ENCODE measurements around the gene ASIC2. TPM values are rescaled to one million over a fixed set of nuclear protein-coding genes. Genes with fewer than 3 reads are reported as not detected.

The ASIC2 gene
- total RNA-seq, 5 donors from 2014 or later (not counting 1 experiment from before 2014, with no cell fraction given): not detected

GRCh38 chr17:33164169-33164881 is 128.8 kb downstream of the ASIC2 start:
- POLR2A ChIA-PET: no interaction called here
- no peak for ATAC-seq (replicated peaks in 1 of 4)
- no peak overlapping the region for H3K4me3 ChIP-seq (ENCODE audit: control insufficient read depth in 1 of 2, extremely low read depth in 1 of 2, low read length in 1 of 2)
- Mint-ChIP-seq H3K4me3 (no peak overlapping the region), H3K9me3 (no peaks in the 10 kb centered on the region), H3K27ac (no peak overlapping the region), H3K36me3 (no peaks in the 10 kb centered on the region), H3K4me1 (no peaks in the 10 kb centered on the region), H3K27me3 (peaks cover 28 to 33% of the 10 kb centered on the region in 2 donors)
- peaks cover 0 to 28% of the 10 kb centered on the region in 2 experiments for H3K27me3 ChIP-seq (replicated peaks in 1 of 2; ENCODE audit: control insufficient read depth in 2 of 2, extremely low read depth in 1 of 2, insufficient read depth in 2 of 2, low read length in 1 of 2)
- no peak for DNase-seq
- H3K4me1 ChIP-seq (ENCODE audit: control insufficient read depth in 1 of 2, extremely low read depth in 1 of 2, insufficient read depth in 2 of 2, low read length in 2 of 2): no peaks in the 10 kb centered on the region
- no peaks in the 10 kb centered on the region for H3K9me3 ChIP-seq
- WGBS (ENCODE audit: insufficient coverage): 79% methylated on average over 7 of the region's 8 CpGs
- CTCF ChIA-PET: no interaction called here
- H3K36me3 ChIP-seq (ENCODE audit: control insufficient read depth in 2 of 2, extremely low read depth in 1 of 2, insufficient read depth in 1 of 2, low read length in 1 of 2): no peaks in the 10 kb centered on the region
- no peak overlapping the region for H3K27ac ChIP-seq (ENCODE audit: low read length)

GRCh38 chr17:33163533-33164168 is 129.4 kb downstream of the ASIC2 start:
- POLR2A ChIA-PET: no interaction called here
- Histone ChIP-seq H3K27me3 (replicated peaks in 1 of 2; ENCODE audit: control insufficient read depth in 2 of 2, extremely low read depth in 1 of 2, insufficient read depth in 2 of 2, low read length in 1 of 2) (peaks cover 0 to 25% of the 10 kb centered on the region in 2 experiments), H3K4me3 (ENCODE audit: control insufficient read depth in 1 of 2, extremely low read depth in 1 of 2, low read length in 1 of 2) (no peak overlapping the region), H3K36me3 (ENCODE audit: control insufficient read depth in 2 of 2, extremely low read depth in 1 of 2, insufficient read depth in 1 of 2, low read length in 1 of 2) (no peaks in the 10 kb centered on the region), H3K27ac (ENCODE audit: low read length) (no peak overlapping the region), H3K4me1 (ENCODE audit: control insufficient read depth in 1 of 2, extremely low read depth in 1 of 2, insufficient read depth in 2 of 2, low read length in 2 of 2) (no peaks in the 10 kb centered on the region), H3K9me3 (no peaks in the 10 kb centered on the region)
- H3K27ac Mint-ChIP-seq: no peak overlapping the region
- no peak overlapping the region for H3K4me3 Mint-ChIP-seq
- no peaks in the 10 kb centered on the region for H3K9me3 Mint-ChIP-seq
- DNase-seq: no peak
- no peaks in the 10 kb centered on the region for H3K36me3 Mint-ChIP-seq
- 90% methylated on average over 6 of the region's 10 CpGs for WGBS (ENCODE audit: insufficient coverage)
- no peaks in the 10 kb centered on the region for H3K4me1 Mint-ChIP-seq
- CTCF ChIA-PET: no interaction called here
- H3K27me3 Mint-ChIP-seq: peaks cover 27 to 33% of the 10 kb centered on the region in 2 donors
- no peak for ATAC-seq (replicated peaks in 1 of 4)

DNA sequence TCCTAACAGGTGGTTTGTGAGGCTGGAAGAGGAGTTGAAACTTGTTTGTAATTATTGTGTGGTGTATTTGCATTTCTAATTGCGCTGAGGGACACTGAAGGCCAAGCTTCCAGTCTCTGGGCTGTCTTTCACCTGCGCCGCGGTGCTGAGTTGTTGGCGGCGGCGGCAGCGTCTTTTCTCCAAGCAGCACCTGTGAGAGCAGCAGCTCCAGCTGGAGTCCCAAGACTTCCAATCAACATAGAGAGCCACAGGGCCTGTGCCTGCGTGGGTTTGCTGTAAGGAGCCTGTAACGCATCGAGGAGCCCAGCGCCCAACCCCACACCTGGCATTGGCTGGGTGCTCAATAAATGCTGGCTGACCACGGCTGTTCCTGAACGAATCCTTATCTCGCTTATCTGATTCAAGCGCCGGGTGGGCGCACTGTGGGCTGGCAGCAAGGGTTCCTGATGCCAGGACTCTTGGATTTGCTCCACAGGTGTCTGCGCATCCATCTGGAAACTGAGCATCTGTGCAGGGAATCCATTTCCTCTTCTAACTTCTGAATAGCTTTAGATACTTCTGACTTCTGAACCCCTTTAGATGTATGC is 138.1 kb downstream of the ASIC2 start:
- Mint-ChIP-seq H3K4me3 (no peak overlapping the region), H3K27ac (no peak overlapping the region), H3K27me3 (peaks cover 18 to 20% of the 10 kb centered on the region in 2 donors), H3K9me3 (peaks cover 0 to 5% (median 0%) of the 10 kb centered on the region in 3 donors), H3K36me3 (no peaks in the 10 kb centered on the region), H3K4me1 (no peaks in the 10 kb centered on the region)
- DNase-seq: no peak
- no peaks in the 10 kb centered on the region for H3K4me1 ChIP-seq (ENCODE audit: control insufficient read depth in 1 of 2, extremely low read depth in 1 of 2, insufficient read depth in 2 of 2, low read length in 2 of 2)
- no peak for ATAC-seq (replicated peaks in 1 of 4)
- 67% methylated on average over 19 of the region's 19 CpGs for WGBS (ENCODE audit: insufficient coverage)
- H3K4me3 ChIP-seq (ENCODE audit: control insufficient read depth in 1 of 2, extremely low read depth in 1 of 2, low read length in 1 of 2): no peak overlapping the region
- CTCF ChIA-PET: no interaction called here
- no peaks in the 10 kb centered on the region for H3K36me3 ChIP-seq (ENCODE audit: control insufficient read depth in 2 of 2, extremely low read depth in 1 of 2, insufficient read depth in 1 of 2, low read length in 1 of 2)
- no peaks in the 10 kb centered on the region for H3K9me3 ChIP-seq
- POLR2A ChIA-PET: no interaction called here
- peaks cover 0 to 9% of the 10 kb centered on the region in 2 experiments for H3K27me3 ChIP-seq (replicated peaks in 1 of 2; ENCODE audit: control insufficient read depth in 2 of 2, extremely low read depth in 1 of 2, insufficient read depth in 2 of 2, low read length in 1 of 2)
- no peak overlapping the region for H3K27ac ChIP-seq (ENCODE audit: low read length)

DNA sequence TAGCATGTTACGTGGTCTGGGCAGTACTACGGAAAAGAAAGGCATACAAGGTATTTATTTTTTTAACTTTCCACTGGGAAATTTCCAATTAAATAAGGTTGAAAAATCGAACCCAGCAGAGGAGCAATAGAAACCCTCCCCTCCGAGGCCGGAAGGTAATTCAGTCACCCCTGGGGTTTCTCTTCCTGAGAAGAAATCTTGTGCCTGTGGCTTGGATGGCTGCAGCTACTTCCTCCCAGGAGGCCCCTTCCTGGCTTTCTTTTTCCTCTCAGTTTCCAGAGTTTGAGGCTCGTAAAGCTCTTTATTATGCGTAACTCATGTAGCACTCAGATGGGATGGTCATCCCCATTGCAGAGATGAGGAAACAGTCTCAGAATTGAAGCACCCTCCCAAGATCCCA is 140.3 kb downstream of the ASIC2 start:
- Histone ChIP-seq H3K4me1 (ENCODE audit: control insufficient read depth in 1 of 2, extremely low read depth in 1 of 2, insufficient read depth in 2 of 2, low read length in 2 of 2) (no peaks in the 10 kb centered on the region), H3K9me3 (no peaks in the 10 kb centered on the region), H3K4me3 (ENCODE audit: control insufficient read depth in 1 of 2, extremely low read depth in 1 of 2, low read length in 1 of 2) (no peak overlapping the region), H3K27ac (ENCODE audit: low read length) (no peak overlapping the region), H3K36me3 (ENCODE audit: control insufficient read depth in 2 of 2, extremely low read depth in 1 of 2, insufficient read depth in 1 of 2, low read length in 1 of 2) (no peaks in the 10 kb centered on the region), H3K27me3 (replicated peaks in 1 of 2; ENCODE audit: control insufficient read depth in 2 of 2, extremely low read depth in 1 of 2, insufficient read depth in 2 of 2, low read length in 1 of 2) (peaks cover 0 to 11% of the 10 kb centered on the region in 2 experiments)
- no peak for DNase-seq
- Mint-ChIP-seq H3K4me3 (no peak overlapping the region), H3K4me1 (no peaks in the 10 kb centered on the region), H3K9me3 (peaks cover 0 to 5% (median 0%) of the 10 kb centered on the region in 3 donors), H3K27ac (no peak overlapping the region), H3K36me3 (no peaks in the 10 kb centered on the region), H3K27me3 (peaks cover 13 to 19% of the 10 kb centered on the region in 2 donors)
- WGBS (ENCODE audit: insufficient coverage): 6% methylated on average over 3 of the region's 7 CpGs
- no peak for ATAC-seq (replicated peaks in 1 of 4)
- ChIA-PET POLR2A (no interaction called here), CTCF (no interaction called here)

DNA sequence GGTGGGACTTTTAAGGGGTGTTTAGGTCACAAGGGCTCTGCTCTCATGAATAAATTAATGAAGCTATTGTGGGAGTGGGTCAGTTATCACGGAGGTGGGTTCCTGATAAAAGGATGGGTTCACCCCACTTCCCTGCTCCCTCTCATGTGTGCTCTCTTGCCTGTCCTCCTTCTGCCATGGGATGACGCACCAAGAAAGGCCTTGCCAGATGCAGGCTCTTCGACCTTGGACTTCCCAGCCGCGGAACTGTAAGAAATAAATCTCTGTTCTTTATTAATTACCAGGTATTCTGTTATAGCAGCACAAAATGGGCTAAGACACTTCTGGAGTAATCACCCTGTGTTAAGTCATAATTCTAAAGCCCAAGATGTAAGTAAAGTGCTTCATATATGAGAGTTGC is 141.5 kb downstream of the ASIC2 start:
- no peak for ATAC-seq (replicated peaks in 1 of 4)

GRCh38 chr17:33145941-33146340 is 147.2 kb downstream of the ASIC2 start:
- POLR2A ChIA-PET: no interaction called here
- Mint-ChIP-seq H3K4me3 (no peak overlapping the region), H3K4me1 (no peaks in the 10 kb centered on the region), H3K9me3 (no peaks in the 10 kb centered on the region), H3K36me3 (no peaks in the 10 kb centered on the region), H3K27me3 (peaks cover 11 to 14% of the 10 kb centered on the region in 2 donors), H3K27ac (no peak overlapping the region)
- peaks cover 0 to 8% of the 10 kb centered on the region in 2 experiments for H3K27me3 ChIP-seq (replicated peaks in 1 of 2; ENCODE audit: control insufficient read depth in 2 of 2, extremely low read depth in 1 of 2, insufficient read depth in 2 of 2, low read length in 1 of 2)
- CTCF ChIA-PET: no interaction called here
- no peaks in the 10 kb centered on the region for H3K9me3 ChIP-seq
- WGBS (ENCODE audit: insufficient coverage): 88% methylated on average over 1 of the region's 4 CpGs
- no peak overlapping the region for H3K4me3 ChIP-seq (ENCODE audit: control insufficient read depth in 1 of 2, extremely low read depth in 1 of 2, low read length in 1 of 2)
- ATAC-seq (replicated peaks in 1 of 4) (no peak), DNase-seq (no peak)
- H3K4me1 ChIP-seq (ENCODE audit: control insufficient read depth in 1 of 2, extremely low read depth in 1 of 2, insufficient read depth in 2 of 2, low read length in 2 of 2): no peaks in the 10 kb centered on the region
- H3K27ac ChIP-seq (ENCODE audit: low read length): no peak overlapping the region
- no peaks in the 10 kb centered on the region for H3K36me3 ChIP-seq (ENCODE audit: control insufficient read depth in 2 of 2, extremely low read depth in 1 of 2, insufficient read depth in 1 of 2, low read length in 1 of 2)

More for the DNA sequence above, 141.5 kb downstream of the ASIC2 start:
- Histone ChIP-seq H3K36me3 (ENCODE audit: control insufficient read depth in 2 of 2, extremely low read depth in 1 of 2, insufficient read depth in 1 of 2, low read length in 1 of 2) (no peaks in the 10 kb centered on the region), H3K4me1 (ENCODE audit: control insufficient read depth in 1 of 2, extremely low read depth in 1 of 2, insufficient read depth in 2 of 2, low read length in 2 of 2) (no peaks in the 10 kb centered on the region), H3K4me3 (ENCODE audit: control insufficient read depth in 1 of 2, extremely low read depth in 1 of 2, low read length in 1 of 2) (no peak overlapping the region), H3K27me3 (replicated peaks in 1 of 2; ENCODE audit: control insufficient read depth in 2 of 2, extremely low read depth in 1 of 2, insufficient read depth in 2 of 2, low read length in 1 of 2) (peaks cover 0 to 7% of the 10 kb centered on the region in 2 experiments), H3K9me3 (no peaks in the 10 kb centered on the region), H3K27ac (ENCODE audit: low read length) (no peak overlapping the region)
- Mint-ChIP-seq H3K27me3 (peaks cover 11 to 16% of the 10 kb centered on the region in 2 donors), H3K9me3 (peaks cover 0 to 5% (median 0%) of the 10 kb centered on the region in 3 donors), H3K36me3 (no peaks in the 10 kb centered on the region), H3K4me3 (no peak overlapping the region), H3K27ac (no peak overlapping the region), H3K4me1 (no peaks in the 10 kb centered on the region)
- POLR2A ChIA-PET: no interaction called here
- no CpG with 5 or more reads among the region's 5 CpGs for WGBS (ENCODE audit: insufficient coverage)
- CTCF ChIA-PET: no interaction called here
- DNase-seq: no peak

All from T-cell (primary cell).